GM21423 (cell line): ENCODE data around the gene HK3.

Experiments used
- ATAC-seq: cut with Tn5 transposase; IDR thresholded peaks from one replicate; pipeline ENCODE4 v1.9.1; 2021; ENCODE audit warnings: mild to moderate bottlenecking, moderate library complexity; ENCODE audit not compliant: unreplicated experiment

The HK3 gene

DNA sequence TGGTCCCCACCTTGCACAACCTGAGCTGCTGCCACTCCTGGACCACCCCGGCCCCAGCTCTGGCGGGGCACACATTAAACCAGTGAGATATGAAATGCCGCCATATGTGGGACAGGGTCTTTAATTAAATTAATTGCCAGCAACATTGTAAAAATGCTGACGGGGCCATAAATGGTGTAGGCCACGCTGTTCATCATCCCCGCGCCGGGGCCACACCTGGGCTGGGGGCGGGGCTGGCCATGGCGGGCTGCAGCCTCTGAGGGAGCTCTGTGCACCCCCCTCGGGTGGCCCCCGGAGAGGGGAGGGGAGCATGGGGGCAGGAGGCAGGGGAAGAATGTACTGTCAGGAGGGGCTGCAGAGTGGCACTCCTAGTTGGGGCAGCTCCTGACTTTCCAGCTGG is 47.8 kb downstream of the HK3 start:
- ATAC-seq: no peak

DNA sequence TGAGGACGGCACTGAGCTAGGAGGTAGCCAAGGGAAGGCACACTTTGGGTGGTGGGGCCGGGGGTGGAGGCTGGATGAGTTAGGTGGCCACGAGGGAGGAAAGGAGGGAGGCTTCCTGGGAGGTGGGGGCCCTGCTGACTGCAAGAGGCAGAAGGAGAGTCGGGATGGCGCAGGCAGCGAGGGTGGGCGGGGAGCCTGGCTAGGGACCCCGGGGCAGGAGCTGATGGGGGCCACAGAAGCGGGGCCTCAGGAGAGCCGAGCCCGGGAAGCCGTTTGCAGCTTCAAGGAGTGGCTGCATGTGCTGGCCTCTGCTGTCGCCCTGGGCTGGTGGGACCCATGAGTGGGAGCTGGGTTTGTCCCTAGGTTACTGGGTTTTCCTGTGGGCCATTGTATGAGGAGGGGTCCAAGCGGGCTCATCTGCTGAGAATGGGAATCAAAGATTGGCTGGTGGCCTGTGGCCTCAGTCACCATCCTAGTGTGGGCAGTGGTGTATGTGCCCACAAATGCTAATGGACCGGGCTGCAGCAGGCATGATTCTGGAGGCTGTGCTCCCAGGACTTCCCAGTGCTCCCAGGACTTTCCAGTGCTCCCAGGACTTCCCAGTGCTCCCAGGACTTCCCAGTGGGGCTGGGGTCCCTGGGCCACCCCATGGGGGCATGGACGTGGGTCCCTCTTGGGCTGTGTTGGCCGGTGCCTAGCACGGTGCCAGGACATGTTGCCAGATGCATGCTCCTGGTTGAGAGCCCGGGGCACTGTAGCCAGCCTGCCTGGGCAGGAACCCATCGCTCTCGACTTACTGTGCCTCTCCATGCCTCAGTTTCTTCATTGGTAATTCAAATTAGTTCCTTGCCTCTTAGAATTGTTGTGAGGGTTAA is 48.5 kb downstream of the HK3 start:
- ATAC-seq: no peak

DNA sequence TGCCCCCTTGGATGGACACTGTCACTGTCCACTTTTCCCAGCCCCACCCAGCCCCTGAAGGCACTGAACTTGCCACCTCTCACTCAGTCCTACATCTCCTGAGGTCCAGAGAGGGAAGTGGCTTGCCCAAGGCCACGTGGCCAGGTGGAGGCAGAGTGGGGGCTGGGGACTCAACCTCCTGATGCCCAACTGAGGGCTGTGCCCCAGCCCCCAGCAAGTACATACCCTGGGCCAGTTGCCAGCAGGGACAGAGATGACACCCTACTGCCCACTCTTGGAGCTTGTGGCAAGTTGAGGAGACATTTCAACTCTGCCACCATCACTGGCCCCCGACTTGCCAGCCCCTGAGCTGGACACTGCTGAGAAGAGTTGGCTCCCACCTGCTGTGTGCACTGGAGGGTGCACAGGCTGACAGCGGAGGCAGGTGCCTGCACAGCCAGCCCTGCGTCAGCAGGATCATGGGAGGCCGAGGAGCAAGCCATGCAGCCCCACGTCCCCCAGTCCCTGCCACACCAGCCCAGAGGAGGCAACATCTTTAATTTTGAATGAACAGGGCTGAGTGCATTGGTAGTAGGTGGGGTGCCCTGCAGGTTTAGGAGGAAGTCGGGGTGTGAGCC is 49.4 kb downstream of the HK3 start:
- ATAC-seq: no peak

DNA sequence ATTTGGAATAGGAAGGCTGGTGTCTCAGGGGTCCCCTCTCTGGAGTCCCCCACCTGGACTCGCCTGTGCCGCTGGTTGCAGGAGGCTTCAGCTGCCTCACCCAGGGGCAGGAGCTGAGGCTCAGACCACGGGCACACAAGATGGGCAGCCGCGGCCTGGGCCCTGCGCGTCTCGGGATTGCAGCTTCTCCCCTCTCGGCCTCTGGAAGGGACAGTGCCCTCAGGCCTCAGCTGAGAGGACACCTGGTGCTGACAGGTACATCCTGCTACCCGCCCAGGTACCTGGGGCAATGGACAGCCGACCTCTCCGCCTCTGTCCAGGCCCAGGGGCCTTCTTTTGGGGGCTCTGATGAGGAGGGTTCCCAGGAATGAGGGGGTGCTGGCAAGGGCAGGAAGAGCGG is 50.5 kb downstream of the HK3 start:
- no peak for ATAC-seq

DNA sequence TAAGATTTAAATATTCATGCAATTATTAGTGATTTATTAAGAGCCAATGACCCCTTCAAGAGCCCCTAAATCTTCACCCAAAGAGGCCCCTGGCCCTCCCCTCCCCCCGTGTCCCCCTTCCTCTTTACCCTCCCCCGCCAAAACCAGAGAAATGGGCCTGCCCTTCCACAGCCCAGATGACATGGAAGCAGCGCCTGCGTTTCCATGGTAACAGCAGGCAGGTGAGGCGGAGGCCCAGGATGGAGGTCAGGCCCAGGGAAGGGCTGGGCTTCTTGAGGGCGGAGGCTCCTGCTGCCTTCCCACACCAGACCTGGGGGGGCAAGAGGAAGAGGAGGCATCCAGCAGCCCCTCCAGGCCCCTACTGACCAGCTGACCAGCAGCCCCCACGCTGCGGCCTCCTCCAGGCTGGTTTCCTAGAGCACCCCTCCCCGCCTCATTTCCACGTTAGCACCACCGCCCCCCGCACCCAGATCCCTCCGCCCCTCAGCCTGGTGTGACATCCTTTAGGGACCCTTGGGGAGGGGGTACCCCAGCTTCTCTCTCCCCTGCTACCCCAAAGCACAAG is 51.3 kb downstream of the HK3 start:
- ATAC-seq: no peak

DNA sequence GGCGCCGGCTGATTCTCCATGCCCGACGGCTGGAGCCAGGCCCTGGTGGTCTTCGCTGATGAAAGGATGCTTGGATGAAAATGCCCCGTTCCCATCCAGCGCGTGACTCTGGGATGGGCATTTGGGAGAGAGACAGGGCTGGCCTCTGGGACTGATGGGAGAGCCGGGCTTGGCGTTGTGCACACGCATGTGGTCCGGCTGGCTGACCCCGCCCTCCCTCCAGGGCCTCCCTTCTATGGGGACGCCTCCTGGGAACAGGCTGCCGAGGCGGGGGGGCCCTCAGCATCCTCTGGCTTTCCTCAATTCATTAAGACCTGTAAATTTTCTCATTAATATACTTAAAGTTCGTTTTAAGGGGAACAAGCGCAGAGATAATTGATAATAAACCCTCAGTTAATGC is 52.0 kb downstream of the HK3 start:
- no peak for ATAC-seq

DNA sequence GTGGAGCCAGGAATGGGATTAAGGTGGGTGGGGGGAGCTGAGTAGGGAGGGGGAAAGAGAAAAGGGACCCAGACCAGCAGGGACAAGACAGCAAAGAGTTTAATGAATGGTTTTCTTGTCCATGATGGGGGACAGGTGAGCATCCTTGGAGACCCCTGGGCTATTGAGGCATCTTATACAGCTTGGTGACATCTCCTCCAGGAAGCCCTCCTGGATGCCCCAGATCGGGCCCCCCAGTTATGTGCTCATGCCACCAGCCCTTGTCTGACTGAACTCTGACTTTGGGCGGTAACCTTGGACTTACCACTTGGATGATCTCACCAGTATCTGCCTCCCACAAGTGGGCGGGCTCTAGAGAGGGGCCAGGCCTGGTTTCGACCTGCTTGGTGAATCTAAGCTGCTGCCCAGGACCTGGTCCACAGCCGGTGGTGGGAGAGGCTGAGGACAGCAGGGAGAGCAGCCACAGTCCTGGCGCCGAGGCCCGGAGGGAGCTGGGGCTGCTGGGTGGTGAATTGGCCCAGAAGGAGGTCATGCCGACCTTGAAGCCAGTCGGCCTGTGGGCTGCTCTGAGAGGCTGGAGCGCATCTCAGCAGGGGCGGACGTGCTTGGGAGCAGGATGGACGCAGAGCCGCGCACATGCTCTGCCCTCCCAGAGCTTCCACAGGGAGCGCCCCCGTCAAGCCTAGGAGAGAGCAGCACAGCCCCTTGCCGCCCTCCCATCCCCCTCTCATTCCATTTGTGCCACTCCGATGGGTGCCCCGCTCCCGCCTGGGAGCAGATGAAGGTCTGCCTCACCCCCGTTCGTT is 52.6 kb downstream of the HK3 start:
- no peak for ATAC-seq

DNA sequence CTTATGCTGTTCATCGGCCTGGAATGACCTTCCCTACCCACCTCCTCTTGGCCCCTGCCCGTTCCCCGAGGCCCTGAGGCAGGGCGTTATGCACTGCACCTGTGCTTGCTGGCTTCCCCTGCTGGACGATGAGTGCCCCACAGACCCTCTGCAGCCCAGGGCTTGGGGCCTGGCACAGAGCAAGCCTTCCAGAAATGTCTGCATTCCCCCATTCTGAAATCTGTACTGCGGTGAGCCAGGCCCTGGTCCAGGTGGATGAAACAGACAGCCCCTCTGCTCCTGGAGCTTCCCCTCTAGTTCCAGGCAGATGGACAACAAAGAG is 53.8 kb downstream of the HK3 start:
- no peak for ATAC-seq

DNA sequence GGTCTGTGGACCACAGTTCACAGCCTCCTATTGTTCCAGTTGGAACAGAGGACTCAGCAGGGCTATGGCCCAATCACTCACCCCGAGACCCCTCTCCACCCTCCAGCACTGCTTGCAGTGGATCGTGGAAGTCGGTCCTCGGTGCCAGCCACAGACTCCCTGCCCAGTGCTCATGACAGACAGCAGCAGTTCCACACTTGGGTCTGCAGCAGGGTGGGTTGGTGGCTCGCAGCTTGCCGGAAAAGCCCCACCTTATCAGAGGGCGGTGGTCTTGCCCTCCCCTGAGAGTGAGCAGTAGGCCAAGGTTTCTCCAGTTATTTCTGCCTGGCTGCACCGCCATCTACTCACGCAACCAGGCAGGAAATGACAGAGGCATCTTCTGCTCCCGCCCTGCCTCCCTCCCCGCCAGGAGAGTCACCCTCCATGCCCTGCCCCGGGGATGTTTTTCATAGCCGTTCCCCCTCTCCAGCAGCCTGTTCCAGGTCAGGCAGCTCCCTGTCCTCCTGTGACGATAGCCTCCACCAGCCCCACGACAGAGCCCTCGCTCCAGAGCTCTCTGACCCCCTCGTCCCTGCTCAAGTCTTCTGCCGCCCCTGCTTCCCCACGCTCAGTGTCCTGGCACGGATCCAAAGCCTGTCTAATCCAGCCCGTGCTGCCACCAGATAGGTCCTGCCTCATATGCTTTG is 54.3 kb downstream of the HK3 start:
- no peak for ATAC-seq

DNA sequence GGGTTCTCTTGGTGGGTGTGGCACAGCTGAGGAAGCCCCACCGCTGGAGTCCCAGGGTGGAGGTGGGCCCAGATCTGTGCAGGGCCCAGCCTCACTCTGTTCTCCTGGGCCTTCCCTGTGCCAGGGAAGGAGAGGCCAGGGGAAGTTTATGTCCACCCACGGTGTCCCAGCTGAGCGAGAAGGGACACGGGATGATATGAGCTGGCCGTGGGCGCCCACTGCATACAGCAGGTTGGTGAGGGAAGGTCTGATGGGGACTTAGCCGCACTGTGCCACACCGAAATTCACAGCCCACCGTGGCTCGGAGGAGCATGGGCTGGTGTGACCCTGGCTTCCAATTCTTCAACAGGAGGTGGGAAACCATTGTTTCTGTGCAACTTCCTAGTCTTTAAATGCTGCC is 54.9 kb downstream of the HK3 start:
- ATAC-seq: no peak

DNA sequence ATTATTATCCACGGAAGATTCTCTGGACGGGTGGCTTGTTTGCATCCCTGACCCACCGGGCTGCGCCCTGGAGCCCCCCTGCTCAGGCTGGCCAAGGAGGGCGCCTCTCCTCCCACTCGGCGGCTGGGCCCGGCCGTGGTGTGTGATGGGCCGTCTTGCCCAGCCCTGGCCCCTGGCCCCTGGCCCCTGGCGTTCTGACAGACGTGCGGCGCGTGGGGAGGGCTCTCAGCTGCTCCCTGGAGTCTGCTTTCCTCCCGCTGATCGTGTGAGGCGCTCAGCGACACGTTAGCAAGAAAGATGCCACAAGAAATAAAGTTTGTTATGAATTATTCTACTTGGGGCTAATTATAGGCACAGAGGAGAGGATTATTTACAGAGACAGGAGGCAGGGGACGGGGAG is 55.5 kb downstream of the HK3 start:
- ATAC-seq: no peak

DNA sequence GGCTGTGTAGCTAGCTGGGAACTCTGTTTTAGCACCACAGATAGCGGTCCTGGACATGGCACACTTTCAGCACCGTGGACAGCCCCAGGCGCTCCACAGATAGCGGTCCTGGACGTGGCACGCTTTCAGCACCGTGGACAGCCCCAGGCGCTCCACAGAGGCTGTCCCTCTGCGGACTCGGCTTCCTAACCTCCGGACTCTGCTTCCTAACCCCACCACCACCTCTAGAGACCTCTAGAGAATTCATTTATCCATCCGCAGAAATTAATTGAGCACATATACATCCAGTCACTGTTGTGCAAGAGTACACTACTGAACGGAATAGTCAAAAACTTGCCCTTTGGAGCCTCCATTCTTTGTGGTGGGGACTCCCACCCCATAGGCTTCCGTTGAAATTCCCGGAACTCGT is 61.4 kb downstream of the HK3 start:
- ATAC-seq: peak; percentile 63

DNA sequence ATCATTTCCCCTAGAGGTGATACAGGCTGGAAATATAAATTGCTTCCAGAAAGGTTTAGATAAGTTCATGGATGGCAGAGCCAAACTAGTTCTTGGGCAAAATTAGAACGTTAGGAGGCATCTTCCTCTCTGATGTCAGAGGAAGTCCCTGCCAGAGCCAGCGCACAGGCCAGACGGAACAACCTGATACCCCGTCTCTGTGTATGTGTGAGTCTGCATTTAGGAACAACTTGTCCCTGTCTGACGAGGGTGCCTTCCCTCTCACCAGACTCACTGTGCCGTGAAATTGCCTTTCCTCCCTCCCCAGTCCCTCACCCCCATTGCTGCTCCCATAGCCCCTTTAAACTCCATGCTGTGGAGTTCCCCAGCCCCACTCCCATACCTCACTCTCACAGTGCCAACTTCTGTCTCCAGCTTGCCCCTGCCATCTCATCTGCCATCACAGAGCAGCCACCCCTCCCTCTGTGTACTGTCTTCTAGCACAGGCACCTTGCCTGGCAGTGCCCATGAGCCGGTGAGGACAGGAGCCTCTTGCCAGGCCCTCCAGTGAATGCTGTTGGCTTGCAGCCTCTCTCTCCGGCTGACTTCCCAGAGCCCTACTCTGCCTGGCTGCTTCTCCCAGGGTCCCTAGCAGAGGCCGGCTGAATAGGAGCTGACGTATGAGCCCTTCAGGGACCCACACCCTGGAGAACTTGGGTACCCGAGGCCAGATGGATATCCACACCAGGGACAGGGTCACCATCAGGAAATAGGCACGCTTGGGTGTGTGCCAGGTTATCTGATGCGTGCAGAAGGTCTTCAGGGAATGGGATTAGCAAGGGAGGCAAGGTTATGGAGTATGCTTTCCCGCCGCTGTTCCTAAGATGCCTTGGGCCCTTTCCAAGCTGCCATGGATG is 62.1 kb downstream of the HK3 start:
- ATAC-seq: no peak

DNA sequence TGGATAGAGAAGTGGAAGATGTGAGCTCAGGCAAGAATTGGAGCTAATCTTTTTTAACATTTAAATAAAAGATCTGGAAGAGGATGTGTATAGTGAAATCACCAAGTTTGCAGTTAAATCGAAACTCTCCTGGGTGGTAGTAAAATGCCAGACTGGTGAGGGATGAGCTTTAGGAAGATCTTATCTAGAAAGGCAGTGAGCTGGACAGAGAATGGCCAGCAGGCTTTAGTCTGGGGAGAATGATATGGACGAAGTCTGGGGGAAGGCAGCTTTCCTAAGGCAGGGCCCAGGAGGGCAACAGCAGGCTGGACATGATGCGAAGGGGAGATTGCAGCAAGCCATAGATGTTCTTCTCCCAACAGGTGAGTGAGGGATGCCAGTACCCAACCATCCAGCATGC is 63.2 kb downstream of the HK3 start:
- ATAC-seq: no peak

DNA sequence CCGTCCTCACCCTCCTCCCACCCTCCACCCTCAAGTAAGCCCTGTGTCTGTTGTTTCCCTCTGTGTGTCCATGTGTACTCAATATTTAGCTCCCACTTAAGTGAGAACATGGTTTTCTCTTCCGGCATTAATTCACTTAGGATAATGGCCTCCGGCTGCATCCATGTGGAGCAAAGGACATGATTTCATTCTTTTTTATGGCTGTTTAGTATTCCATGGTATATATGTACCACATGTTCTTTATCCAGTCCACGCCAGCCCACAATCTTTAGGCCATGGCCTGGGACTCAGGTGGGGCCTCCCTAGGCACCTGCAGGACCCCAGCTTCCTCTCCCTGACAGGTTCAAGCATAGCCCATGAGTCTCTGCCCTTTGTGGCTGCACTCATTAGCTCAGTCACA is 65.9 kb downstream of the HK3 start:
- ATAC-seq: no peak

DNA sequence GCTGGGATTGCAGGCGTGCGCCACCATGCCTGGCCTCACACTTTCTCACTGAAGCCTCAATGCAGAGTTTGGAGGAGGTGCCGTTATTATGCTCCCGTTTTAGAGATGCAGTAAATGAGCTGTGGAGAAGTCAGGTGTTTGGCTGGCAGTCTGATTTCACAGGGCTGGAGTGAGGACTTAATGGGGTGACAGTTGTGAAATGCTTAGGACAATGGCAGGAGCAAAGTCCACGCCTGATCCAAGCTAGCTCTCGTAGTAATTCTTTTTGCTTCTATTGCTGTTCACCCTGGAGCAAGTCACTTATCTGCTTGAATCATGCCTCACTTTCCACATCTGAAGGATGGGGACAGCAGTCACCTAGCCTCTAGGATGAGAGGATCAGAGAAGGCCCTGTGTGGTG is 67.0 kb downstream of the HK3 start:
- ATAC-seq: no peak

DNA sequence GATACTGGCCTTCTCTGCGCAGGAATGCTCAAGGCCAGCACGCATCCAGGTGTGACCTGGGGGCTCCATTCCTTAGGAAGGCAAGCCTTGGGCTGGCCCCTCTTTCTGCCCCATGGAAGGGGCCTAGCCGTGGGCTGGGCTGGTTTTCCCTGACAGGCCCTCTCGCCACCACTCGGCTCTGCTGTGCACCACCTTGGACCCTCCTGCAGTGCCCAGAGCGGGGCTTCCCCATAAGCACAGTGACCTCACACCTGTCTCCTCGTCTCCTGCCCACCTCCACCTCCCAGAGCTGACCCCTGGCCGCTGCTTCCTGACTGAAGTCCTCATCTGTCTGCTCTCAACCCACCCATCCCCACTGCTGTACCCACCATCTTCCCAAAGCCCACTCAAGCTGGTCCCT is 67.7 kb downstream of the HK3 start:
- no peak for ATAC-seq

DNA sequence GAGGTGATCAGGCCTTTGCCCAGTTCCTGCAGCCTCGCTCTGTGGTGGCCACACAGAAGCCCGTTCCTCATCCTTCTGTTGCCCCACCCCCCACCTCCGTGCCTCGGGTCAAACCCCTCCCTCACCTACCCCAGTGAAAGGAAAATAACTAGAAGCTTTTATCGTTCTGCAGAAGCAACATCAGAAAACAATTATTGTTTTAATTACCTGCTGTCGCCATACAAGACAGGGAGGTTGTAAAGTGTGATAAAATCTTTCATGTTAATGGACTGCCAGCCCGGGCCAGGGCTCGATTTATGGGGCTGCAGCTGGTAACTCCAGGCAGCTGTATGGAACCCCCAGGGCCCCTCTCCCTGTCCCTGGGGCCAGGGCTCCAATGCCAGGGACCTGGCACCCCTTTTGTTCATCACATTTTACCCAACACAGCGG is 68.1 kb downstream of the HK3 start:
- ATAC-seq: no peak
